Measurements from ENCODE around the gene TMEM158. TPM values are rescaled to one million over a fixed set of nuclear protein-coding genes. Genes with fewer than 3 reads are reported as not detected.

The TMEM158 gene
- total and polyA plus RNA-seq, 2 donors = 0.66 to 1.9 TPM

DNA sequence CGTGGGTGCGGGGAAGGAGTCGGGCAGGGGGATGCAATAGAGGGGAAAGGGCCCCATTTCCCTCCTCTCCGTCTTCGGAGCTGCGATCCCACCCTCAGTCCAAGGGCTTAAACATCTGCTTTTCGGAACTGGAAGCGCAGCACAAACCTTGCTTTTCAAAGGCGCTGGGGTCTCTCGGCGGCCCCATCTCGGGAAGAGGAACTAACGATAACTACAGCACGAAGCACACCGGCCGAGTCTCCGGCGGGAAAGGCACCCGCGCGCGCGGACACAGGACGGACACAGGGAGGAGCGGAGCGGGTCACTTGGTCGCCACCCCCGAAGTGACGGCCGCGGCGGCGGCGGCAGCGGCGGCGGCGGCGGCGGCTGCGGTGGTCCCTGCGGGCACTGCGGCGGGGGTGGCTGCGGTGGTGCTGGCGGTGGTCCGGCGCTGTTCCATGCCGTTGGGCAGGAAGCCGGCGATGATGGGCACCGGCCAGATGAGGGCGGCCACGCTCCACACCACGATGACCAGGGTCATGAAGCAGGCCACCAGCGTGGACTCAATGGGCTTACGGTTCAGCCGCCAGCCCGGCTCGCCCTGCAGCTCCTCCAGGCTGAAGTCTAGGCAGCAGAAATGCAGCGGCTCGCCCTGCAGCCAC is 1.1 kb downstream of the TMEM158 start:
- DNase-seq (ENCODE audit: low read depth in 6 of 9, low spot score in 9 of 9) = peak in 1 of 9 donors; percentile 33
- H3K36me3 ChIP-seq (ENCODE audit: control insufficient read depth in 2 of 2, insufficient read depth in 2 of 2, low read length in 1 of 2) = no peaks in the 10 kb centered on the region
- WGBS = under 1% methylated on average over 62 of the region's 62 CpGs
- peaks cover 58 to 82% of the 10 kb centered on the region in 2 donors for H3K27me3 ChIP-seq (ENCODE audit: control insufficient read depth in 2 of 2, insufficient read depth in 1 of 2, low read length in 1 of 2)
- peak overlapping the region; percentile 5 to 67 for H3K4me3 ChIP-seq (ENCODE audit: low read length in 2 of 2)
- no peak overlapping the region for H3K27ac ChIP-seq (ENCODE audit: low read depth in 1 of 2, low read length in 1 of 2)
- H3K4me1 ChIP-seq (ENCODE audit: control insufficient read depth in 2 of 2, insufficient read depth in 2 of 2, low read length in 2 of 2) = peaks cover 11 to 12% of the 10 kb centered on the region in 2 donors
- H3K9me3 ChIP-seq (ENCODE audit: control insufficient read depth in 2 of 2, insufficient read depth in 1 of 2, low read length in 1 of 2) = no peaks in the 10 kb centered on the region

DNA sequence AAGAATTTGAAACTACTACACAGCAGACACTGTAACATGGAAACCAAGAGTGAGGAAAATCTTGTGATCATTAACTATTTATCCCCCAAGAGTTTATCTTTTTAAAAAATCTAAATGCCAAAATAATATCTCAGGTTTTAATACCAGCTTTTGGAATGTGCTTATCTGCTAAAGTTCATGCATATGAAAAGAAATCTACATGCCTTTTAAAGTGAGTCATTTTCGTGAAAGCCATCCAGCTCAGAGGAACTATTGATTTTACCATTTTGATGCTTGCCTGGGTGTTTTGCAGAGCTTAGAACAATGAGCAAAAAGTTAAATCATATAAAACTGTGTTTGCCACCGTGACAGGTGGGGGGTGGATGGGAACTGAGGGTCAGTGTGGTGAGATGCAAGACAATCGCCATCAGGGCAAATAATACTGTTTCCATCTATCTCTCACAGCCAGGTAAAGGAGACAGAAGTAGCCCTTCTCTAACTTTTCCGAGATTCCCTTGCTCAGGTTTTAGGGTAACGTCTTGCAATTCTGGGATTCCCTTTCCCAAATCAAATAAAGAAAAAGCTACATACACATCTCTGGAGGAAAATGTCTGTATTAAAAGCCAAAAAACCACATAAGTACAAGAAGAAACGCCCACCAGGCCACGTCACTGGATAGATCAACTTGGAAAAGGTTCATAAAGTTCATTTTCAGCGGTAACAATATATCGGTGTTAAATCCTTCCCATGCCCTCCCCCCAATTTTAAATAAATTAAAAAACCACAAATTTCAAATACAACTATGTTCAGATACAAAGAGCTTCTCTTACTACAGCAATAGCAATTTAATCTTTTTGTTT is 2.0 kb downstream of the TMEM158 start:
- 47% methylated on average over 9 of the region's 9 CpGs for WGBS
- no peak for DNase-seq (ENCODE audit: low read depth in 6 of 9, low spot score in 9 of 9)
- H3K27ac ChIP-seq (ENCODE audit: low read depth in 1 of 2, low read length in 1 of 2) = no peak overlapping the region
- peaks cover 58 to 76% of the 10 kb centered on the region in 2 donors for H3K27me3 ChIP-seq (ENCODE audit: control insufficient read depth in 2 of 2, insufficient read depth in 1 of 2, low read length in 1 of 2)
- H3K4me1 ChIP-seq (ENCODE audit: control insufficient read depth in 2 of 2, insufficient read depth in 2 of 2, low read length in 2 of 2) = peaks cover 11 to 12% of the 10 kb centered on the region in 2 donors
- no peaks in the 10 kb centered on the region for H3K9me3 ChIP-seq (ENCODE audit: control insufficient read depth in 2 of 2, insufficient read depth in 1 of 2, low read length in 1 of 2)
- H3K36me3 ChIP-seq (ENCODE audit: control insufficient read depth in 2 of 2, insufficient read depth in 2 of 2, low read length in 1 of 2) = no peaks in the 10 kb centered on the region
- peak overlapping the region in 1 of 2 donors; percentile 67 for H3K4me3 ChIP-seq (ENCODE audit: low read length in 2 of 2)

DNA sequence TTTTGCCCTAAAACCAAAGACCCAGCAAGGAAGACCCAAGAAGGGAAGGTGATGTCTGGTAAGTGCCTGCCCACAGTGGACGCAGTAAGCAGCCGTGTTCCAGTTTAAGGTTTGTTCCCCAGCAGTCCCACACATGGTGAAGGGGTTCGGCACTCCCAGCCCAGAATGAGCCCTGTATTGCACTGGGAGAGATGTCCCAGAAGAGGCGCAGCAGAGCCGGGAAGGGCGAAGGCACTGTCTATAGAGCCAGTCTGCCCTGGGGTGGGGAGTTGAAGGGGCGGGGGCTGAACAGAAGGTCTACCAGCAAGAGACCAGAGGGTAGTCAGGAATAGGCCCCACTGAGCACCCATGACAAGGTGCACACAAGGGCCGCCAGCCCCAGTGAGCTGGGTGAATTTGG is 6.4 kb downstream of the TMEM158 start:
- H3K27ac ChIP-seq (ENCODE audit: low read depth in 1 of 2, low read length in 1 of 2) = no peak overlapping the region
- no peaks in the 10 kb centered on the region for H3K9me3 ChIP-seq (ENCODE audit: control insufficient read depth in 2 of 2, insufficient read depth in 1 of 2, low read length in 1 of 2)
- H3K4me1 ChIP-seq (ENCODE audit: control insufficient read depth in 2 of 2, insufficient read depth in 2 of 2, low read length in 2 of 2) = peaks cover 0 to 2% of the 10 kb centered on the region in 2 donors
- H3K27me3 ChIP-seq (ENCODE audit: control insufficient read depth in 2 of 2, insufficient read depth in 1 of 2, low read length in 1 of 2) = peaks cover 26 to 42% of the 10 kb centered on the region in 2 donors
- no peaks in the 10 kb centered on the region for H3K36me3 ChIP-seq (ENCODE audit: control insufficient read depth in 2 of 2, insufficient read depth in 2 of 2, low read length in 1 of 2)
- WGBS = 96% methylated on average over 8 of the region's 8 CpGs
- DNase-seq (ENCODE audit: low read depth in 6 of 9, low spot score in 9 of 9) = no peak
- no peak overlapping the region for H3K4me3 ChIP-seq (ENCODE audit: low read length in 2 of 2)

DNA sequence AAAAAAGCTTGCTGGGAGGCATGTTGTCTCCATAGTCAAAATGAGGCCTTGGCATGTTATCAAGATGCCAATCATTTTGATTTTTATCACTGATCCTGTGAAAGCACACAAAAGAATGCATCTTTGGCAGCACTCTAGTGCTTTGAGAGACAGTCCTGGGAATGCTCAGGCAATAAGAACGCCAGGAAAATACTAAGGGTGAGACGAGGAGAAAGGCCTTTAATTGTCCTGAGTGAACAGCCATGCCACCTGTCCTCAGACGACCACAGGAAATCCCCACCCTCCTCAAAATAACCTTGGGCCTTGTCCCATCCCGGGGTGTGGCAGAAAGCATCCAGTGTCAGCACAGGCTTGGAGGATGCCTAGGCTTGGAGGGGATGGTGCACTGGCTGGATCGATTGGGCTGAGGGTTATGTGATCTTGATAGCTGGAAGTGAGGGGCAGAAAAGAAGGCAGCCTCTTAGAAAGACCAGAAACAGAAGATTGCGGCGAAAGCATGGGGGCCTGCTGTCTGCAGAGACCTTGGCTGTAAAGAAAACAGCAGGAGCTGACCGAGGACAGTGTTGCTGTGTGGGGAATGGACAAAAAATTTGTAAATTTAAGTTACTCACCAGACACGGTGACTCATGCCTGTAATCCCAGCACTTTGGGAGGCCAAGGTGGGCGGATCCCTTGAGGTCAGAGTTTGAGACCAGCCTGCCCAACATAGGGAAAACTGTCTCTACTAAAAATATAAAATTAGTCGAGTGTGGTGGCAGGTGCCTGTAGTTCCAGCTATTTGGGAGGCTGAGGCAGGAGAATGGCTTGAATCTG is 7.3 kb downstream of the TMEM158 start:
- no peaks in the 10 kb centered on the region for H3K9me3 ChIP-seq (ENCODE audit: control insufficient read depth in 2 of 2, insufficient read depth in 1 of 2, low read length in 1 of 2)
- no peak overlapping the region for H3K4me3 ChIP-seq (ENCODE audit: low read length in 2 of 2)
- H3K4me1 ChIP-seq (ENCODE audit: control insufficient read depth in 2 of 2, insufficient read depth in 2 of 2, low read length in 2 of 2) = peaks cover 0 to 7% of the 10 kb centered on the region in 2 donors
- no peak overlapping the region for H3K27ac ChIP-seq (ENCODE audit: low read depth in 1 of 2, low read length in 1 of 2)
- DNase-seq (ENCODE audit: low read depth in 6 of 9, low spot score in 9 of 9) = no peak
- WGBS = 92% methylated on average over 11 of the region's 11 CpGs
- H3K27me3 ChIP-seq (ENCODE audit: control insufficient read depth in 2 of 2, insufficient read depth in 1 of 2, low read length in 1 of 2) = peaks cover 18 to 33% of the 10 kb centered on the region in 2 donors
- H3K36me3 ChIP-seq (ENCODE audit: control insufficient read depth in 2 of 2, insufficient read depth in 2 of 2, low read length in 1 of 2) = no peaks in the 10 kb centered on the region

DNA sequence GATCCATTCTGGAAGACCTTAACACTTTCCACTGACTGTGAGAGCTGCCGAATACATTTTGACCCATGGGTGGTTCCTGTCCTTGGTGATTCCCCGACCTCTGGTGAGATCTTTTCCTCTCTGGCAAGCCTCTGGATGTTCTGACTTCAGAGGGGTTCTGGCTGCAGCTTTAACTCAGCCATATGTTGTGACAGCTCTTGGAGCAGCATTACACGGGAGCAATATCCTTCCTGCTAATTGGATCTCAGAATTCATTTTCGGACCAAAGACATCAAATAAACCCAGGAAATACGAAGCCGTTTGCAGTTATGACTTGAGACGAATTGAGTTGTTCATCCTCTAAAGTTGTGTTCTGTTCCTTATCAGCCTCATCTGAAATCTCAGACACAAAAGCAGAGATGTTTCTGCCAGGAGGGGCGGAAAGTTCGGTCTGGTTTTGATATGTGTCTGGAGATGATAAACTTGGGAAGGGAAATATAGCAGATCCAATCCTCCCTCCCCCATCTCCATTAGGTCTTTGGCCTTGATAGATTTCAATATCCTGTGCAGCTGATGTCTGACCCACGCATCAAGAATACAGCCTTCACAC is 10.0 kb downstream of the TMEM158 start:
- Histone ChIP-seq H3K9me3 (ENCODE audit: control insufficient read depth in 2 of 2, insufficient read depth in 1 of 2, low read length in 1 of 2) (no peaks in the 10 kb centered on the region), H3K27ac (ENCODE audit: low read depth in 1 of 2, low read length in 1 of 2) (no peak overlapping the region), H3K4me1 (ENCODE audit: control insufficient read depth in 2 of 2, insufficient read depth in 2 of 2, low read length in 2 of 2) (peaks cover 0 to 7% of the 10 kb centered on the region in 2 donors), H3K4me3 (ENCODE audit: low read length in 2 of 2) (no peak overlapping the region), H3K27me3 (ENCODE audit: control insufficient read depth in 2 of 2, insufficient read depth in 1 of 2, low read length in 1 of 2) (peaks cover 2 to 10% of the 10 kb centered on the region in 2 donors), H3K36me3 (ENCODE audit: control insufficient read depth in 2 of 2, insufficient read depth in 2 of 2, low read length in 1 of 2) (no peaks in the 10 kb centered on the region)
- no peak for DNase-seq (ENCODE audit: low read depth in 6 of 9, low spot score in 9 of 9)
- 93% methylated on average over 10 of the region's 10 CpGs for whole genome bisulfite sequencing

DNA sequence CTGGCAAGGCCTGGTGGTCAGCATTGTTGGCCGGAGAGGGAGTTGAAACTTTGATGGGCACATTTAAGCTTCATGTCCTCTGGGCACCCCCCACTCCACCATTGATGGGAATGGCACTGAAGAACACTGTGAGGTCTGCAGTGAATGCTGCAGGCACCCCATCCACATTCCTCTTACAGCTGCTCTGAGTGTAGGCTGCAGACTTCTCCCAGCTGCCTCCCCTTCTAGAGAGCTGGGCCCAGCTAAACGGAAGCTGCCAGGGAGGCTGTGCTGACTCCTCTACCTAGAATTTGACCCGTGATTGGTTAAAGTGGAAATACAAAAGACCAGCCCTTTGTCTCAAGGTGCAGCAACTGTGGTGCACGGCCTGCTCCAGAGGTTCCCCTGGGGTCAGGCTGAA is 10.6 kb downstream of the TMEM158 start:
- DNase-seq (ENCODE audit: low read depth in 6 of 9, low spot score in 9 of 9) = no peak
- Histone ChIP-seq H3K36me3 (ENCODE audit: control insufficient read depth in 2 of 2, insufficient read depth in 2 of 2, low read length in 1 of 2) (no peaks in the 10 kb centered on the region), H3K27me3 (ENCODE audit: control insufficient read depth in 2 of 2, insufficient read depth in 1 of 2, low read length in 1 of 2) (peaks cover 2 to 10% of the 10 kb centered on the region in 2 donors), H3K27ac (ENCODE audit: low read depth in 1 of 2, low read length in 1 of 2) (no peak overlapping the region), H3K4me1 (ENCODE audit: control insufficient read depth in 2 of 2, insufficient read depth in 2 of 2, low read length in 2 of 2) (peaks cover 0 to 10% of the 10 kb centered on the region in 2 donors), H3K9me3 (ENCODE audit: control insufficient read depth in 2 of 2, insufficient read depth in 1 of 2, low read length in 1 of 2) (no peaks in the 10 kb centered on the region), H3K4me3 (ENCODE audit: low read length in 2 of 2) (no peak overlapping the region)
- WGBS = 91% methylated on average over 4 of the region's 4 CpGs

DNA sequence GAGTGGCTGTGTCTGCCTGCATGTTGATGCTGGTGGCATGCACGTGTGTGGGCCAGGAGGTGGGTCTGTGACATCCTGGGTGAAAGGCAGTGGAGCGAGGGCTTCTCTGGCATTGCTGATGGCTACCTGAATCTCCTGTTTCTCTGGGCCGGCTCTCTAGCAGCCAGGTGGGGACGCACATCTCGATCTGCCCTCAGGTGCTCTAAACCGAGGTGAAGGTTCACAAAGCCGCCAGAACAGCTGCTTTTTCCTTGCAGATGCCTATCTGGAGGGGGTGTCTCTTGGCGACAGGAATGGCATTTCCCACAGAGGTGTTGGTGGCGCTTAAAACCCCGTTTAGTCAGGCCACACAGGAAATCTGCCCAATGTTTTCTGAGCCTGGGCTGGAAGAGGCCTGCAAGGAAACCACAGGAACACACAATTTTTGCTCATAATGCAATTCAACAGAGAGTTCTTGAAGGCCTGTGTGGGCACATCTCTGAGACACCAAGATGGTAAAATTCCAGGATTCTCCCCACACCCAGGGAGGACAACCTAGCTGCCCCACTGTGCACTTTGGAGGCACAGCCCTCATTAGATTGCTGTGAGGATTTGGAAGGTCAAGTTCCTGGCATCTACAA is 11.9 kb downstream of the TMEM158 start:
- no peak overlapping the region for H3K27ac ChIP-seq (ENCODE audit: low read depth in 1 of 2, low read length in 1 of 2)
- peaks cover 0 to 7% of the 10 kb centered on the region in 2 donors for H3K27me3 ChIP-seq (ENCODE audit: control insufficient read depth in 2 of 2, insufficient read depth in 1 of 2, low read length in 1 of 2)
- no peak overlapping the region for H3K4me3 ChIP-seq (ENCODE audit: low read length in 2 of 2)
- 31% methylated on average over 10 of the region's 10 CpGs for WGBS
- no peaks in the 10 kb centered on the region for H3K9me3 ChIP-seq (ENCODE audit: control insufficient read depth in 2 of 2, insufficient read depth in 1 of 2, low read length in 1 of 2)
- no peak for DNase-seq (ENCODE audit: low read depth in 6 of 9, low spot score in 9 of 9)
- no peaks in the 10 kb centered on the region for H3K36me3 ChIP-seq (ENCODE audit: control insufficient read depth in 2 of 2, insufficient read depth in 2 of 2, low read length in 1 of 2)
- peaks cover 0 to 12% of the 10 kb centered on the region in 2 donors for H3K4me1 ChIP-seq (ENCODE audit: control insufficient read depth in 2 of 2, insufficient read depth in 2 of 2, low read length in 2 of 2)

DNA sequence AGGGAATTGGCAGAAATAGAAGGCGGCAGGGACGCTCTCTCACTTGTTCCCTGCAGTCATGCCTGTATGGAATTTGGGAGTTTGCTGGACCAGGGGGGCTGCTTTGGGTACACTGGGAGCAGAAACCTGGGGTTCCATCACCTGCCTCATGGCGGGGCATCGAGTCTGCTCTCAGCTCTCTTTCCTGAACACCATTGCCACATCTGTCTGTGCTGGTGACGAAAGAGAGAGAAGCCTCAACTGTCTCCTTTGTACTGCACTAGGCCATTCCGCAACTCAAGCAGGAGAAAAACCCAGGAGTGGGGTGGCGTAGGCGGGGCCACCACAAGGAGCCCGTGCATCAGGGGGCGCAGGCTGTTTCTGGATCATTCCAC is 14.0 kb downstream of the TMEM158 start:
- H3K27ac ChIP-seq (ENCODE audit: low read depth in 1 of 2, low read length in 1 of 2) = no peak overlapping the region
- H3K4me1 ChIP-seq (ENCODE audit: control insufficient read depth in 2 of 2, insufficient read depth in 2 of 2, low read length in 2 of 2) = peaks cover 0 to 10% of the 10 kb centered on the region in 2 donors
- WGBS = 97% methylated on average over 10 of the region's 10 CpGs
- H3K36me3 ChIP-seq (ENCODE audit: control insufficient read depth in 2 of 2, insufficient read depth in 2 of 2, low read length in 1 of 2) = no peaks in the 10 kb centered on the region
- peaks cover 0 to 5% of the 10 kb centered on the region in 2 donors for H3K27me3 ChIP-seq (ENCODE audit: control insufficient read depth in 2 of 2, insufficient read depth in 1 of 2, low read length in 1 of 2)
- H3K4me3 ChIP-seq (ENCODE audit: low read length in 2 of 2) = no peak overlapping the region
- no peaks in the 10 kb centered on the region for H3K9me3 ChIP-seq (ENCODE audit: control insufficient read depth in 2 of 2, insufficient read depth in 1 of 2, low read length in 1 of 2)
- no peak for DNase-seq (ENCODE audit: low read depth in 6 of 9, low spot score in 9 of 9)

Measured in thymus (tissue), 11 donors.